SJCRH30 (cell line): Measurements from ENCODE around the gene PHLDA1. TPM values are rescaled to one million over a fixed set of nuclear protein-coding genes. Genes with fewer than 3 reads are reported as not detected.

Source experiments
- DNase-seq, 2 experiments: peaks; one replicate each; pipeline ENCODE4 v3.0.0-alpha.2; 2015 to 2020
- H3K27ac ChIP-seq: fragments of 250-450 bp; sonication (Bioruptor Pico); 2 replicates; pipeline ENCODE4 v1.5.1; 2020; ENCODE audit warnings: mild to moderate bottlenecking, moderate library complexity
- H3K27me3 ChIP-seq: fragments of 250-450 bp; sonication (Bioruptor Pico); 2 replicates; pipeline ENCODE4 v1.5.1; 2020; ENCODE audit warnings: mild to moderate bottlenecking, moderate library complexity
- H3K36me3 ChIP-seq: fragments of 250-450 bp; sonication (Bioruptor Pico); 2 replicates; pipeline ENCODE4 v1.5.1; 2020; ENCODE audit warnings: mild to moderate bottlenecking, moderate library complexity
- H3K4me1 ChIP-seq: fragments of 250-450 bp; sonication (Bioruptor Pico); 2 replicates; pipeline ENCODE4 v1.5.1; 2020; ENCODE audit warnings: mild to moderate bottlenecking, moderate library complexity
- H3K4me3 ChIP-seq: fragments of 250-450 bp; sonication (Bioruptor Pico); 2 replicates; pipeline ENCODE4 v1.5.1; 2020; ENCODE audit warnings: mild to moderate bottlenecking, moderate library complexity
- H3K9me3 ChIP-seq: fragments of 250-450 bp; sonication (Bioruptor Pico); replicated peaks from 2 replicates; pipeline ENCODE4 v1.5.1; 2020; ENCODE audit warnings: mild to moderate bottlenecking, moderate library complexity
- total RNA-seq: library from RNA; depleted of rRNA; stranded (reverse); fragments of >200 nt; shearing (Covaris generic); gene quantifications from 2 replicates; pipeline ENCODE4 v1.2.3, GENCODE V29; 2014

PHLDA1 gene
- total RNA-seq, 1 experiment from 2014 or later, result 13.5 TPM

DNA sequence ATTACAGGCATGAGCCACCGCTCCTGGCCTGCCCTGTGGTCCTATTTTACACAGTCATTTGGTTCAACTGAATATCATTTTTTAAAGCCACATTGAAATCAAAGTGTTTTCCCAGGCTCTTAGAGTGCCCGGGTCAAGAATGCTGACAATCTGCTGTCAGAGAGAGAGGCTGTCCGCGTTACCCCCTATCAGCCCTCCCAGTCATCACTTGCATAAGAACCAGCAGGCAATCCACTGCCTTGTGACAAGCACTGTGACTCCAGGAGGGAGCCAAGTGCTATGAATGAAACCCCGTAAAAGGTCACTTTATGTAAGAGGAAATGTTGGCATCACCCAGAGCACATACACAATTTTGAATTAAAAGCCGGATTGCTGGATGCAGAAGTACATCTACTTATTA, 13.5 kb downstream of the PHLDA1 start:
- Histone ChIP-seq H3K27ac (no peak overlapping the region), H3K4me3 (no peak overlapping the region), H3K36me3 (no peaks in the 10 kb centered on the region), H3K4me1 (peaks cover 6% of the 10 kb centered on the region; the same call in 1 of the 2 replicates), H3K9me3 (no peaks in the 10 kb centered on the region), H3K27me3 (no peaks in the 10 kb centered on the region)
- no peak for DNase-seq

- no peak for DNase-seq
- Histone ChIP-seq H3K27ac (no peak overlapping the region), H3K4me1 (peaks cover 11% of the 10 kb centered on the region), H3K9me3 (no peaks in the 10 kb centered on the region), H3K4me3 (no peak overlapping the region), H3K36me3 (no peaks in the 10 kb centered on the region), H3K27me3 (no peaks in the 10 kb centered on the region)
Observed at GRCh38 chr12:76014007-76014406, 17.6 kb downstream of the PHLDA1 start.

DNA sequence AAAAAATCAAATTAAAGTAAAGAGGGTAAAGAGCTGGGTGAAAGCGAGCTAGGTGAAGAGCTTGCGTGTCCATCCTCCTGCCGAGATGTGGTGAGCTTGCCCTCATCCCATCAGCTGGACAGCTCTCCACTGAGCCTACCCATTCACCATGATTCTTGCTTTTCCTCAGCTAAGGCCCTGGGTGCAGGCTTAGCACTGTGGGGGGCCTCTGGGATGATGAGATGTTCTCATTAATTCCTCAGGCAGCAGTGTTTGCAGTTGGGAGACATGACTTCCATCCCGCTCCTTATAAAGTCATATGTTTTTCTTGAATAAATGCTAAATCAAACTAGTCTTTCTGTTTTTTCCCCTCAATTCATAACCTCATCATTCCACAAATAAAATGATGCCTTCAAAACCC, 18.0 kb downstream of the PHLDA1 start:
- no peak overlapping the region for H3K27ac ChIP-seq
- no peaks in the 10 kb centered on the region for H3K36me3 ChIP-seq
- no peak for DNase-seq
- H3K4me1 ChIP-seq, result peaks cover 11% of the 10 kb centered on the region
- H3K4me3 ChIP-seq, result no peak overlapping the region
- no peaks in the 10 kb centered on the region for H3K9me3 ChIP-seq
- H3K27me3 ChIP-seq, result no peaks in the 10 kb centered on the region

DNA sequence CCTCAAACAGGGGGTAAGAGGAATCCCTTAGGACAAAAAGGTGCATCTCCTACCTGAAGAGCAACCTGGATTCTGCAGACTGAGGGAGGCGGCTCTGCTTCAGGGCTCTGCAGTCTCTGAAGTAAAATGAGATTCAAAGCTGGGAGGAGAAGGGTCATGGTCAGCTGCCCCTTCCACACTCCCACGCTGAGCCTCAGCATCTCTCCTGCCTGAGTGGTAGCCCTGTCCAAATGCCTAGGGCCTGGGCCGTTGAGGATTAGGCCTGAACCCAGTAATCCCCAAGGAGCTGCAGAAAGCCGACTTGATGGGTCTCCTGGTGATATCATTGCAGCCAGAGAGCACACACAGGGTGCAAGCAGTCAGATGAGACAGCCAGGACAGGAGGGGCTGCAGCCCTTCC, 18.9 kb downstream of the PHLDA1 start:
- H3K27ac ChIP-seq, result no peak overlapping the region
- H3K9me3 ChIP-seq, result no peaks in the 10 kb centered on the region
- peaks cover 11% of the 10 kb centered on the region for H3K4me1 ChIP-seq
- H3K4me3 ChIP-seq, result no peak overlapping the region
- H3K27me3 ChIP-seq, result no peaks in the 10 kb centered on the region
- no peaks in the 10 kb centered on the region for H3K36me3 ChIP-seq
- DNase-seq, result no peak

GRCh38 chr12:76010732-76011458, 20.7 kb downstream of the PHLDA1 start:
- H3K4me1 ChIP-seq, result peaks cover 24% of the 10 kb centered on the region
- H3K27ac ChIP-seq, result peak overlapping the region; percentile 25; the same call in 1 of the 2 replicates
- no peaks in the 10 kb centered on the region for H3K27me3 ChIP-seq
- no peaks in the 10 kb centered on the region for H3K36me3 ChIP-seq
- no peaks in the 10 kb centered on the region for H3K9me3 ChIP-seq
- DNase-seq, result peak; percentile 63 to 69
- no peak overlapping the region for H3K4me3 ChIP-seq

DNA sequence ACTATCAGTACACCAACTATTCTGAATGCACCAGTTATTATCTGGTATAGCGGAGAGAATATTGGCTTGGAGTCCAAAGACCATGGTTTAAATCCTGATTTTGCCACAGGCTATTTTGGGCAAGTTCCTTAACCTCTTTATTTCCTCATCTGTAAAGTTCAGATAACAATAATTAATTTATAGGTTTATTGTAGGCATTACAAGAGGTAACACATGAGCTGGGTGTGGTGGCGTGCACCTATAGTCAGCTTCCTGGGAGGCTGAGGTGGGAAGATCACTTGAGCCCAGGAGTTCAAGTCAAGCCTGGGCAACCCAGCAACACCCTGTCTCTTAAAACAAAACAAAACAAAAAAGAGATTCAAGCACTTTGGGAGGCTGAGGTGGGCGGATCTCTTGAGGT, 23.1 kb downstream of the PHLDA1 start:
- H3K4me1 ChIP-seq, result peaks cover 30% of the 10 kb centered on the region
- H3K36me3 ChIP-seq, result no peaks in the 10 kb centered on the region
- H3K4me3 ChIP-seq, result no peak overlapping the region

GRCh38 chr12:76007640-76008039, 23.9 kb downstream of the PHLDA1 start:
- Histone ChIP-seq H3K9me3 (no peaks in the 10 kb centered on the region), H3K4me1 (peaks cover 36% of the 10 kb centered on the region), H3K27ac (no peak overlapping the region), H3K4me3 (no peak overlapping the region), H3K36me3 (no peaks in the 10 kb centered on the region), H3K27me3 (no peaks in the 10 kb centered on the region)
- DNase-seq, result no peak

More for the DNA sequence above, 23.1 kb downstream of the PHLDA1 start:
- no peaks in the 10 kb centered on the region for H3K27me3 ChIP-seq
- no peak overlapping the region for H3K27ac ChIP-seq
- no peaks in the 10 kb centered on the region for H3K9me3 ChIP-seq
- DNase-seq, result no peak

GRCh38 chr12:76006028-76006925, 25.3 kb downstream of the PHLDA1 start:
- Histone ChIP-seq H3K9me3 (no peaks in the 10 kb centered on the region), H3K36me3 (no peaks in the 10 kb centered on the region), H3K27me3 (no peaks in the 10 kb centered on the region), H3K4me1 (peaks cover 41% of the 10 kb centered on the region), H3K4me3 (peak overlapping the region; percentile 27), H3K27ac (peak overlapping the region; percentile 96)
- DNase-seq, result peak; percentile 80 to 90

DNA sequence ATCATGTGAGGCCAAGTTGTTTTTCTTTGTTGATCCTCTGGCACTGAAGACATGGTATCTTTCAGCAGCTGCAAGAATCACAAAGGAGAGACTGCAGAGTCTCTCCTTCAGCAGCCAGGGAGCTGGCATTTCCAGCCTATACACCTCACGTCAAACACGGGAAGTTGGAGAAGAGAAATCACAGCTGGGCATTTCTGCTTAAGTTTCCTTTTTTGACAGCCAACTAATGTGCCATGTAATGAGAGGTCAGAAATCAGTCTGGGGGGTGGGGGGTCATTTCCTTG, 28.3 kb downstream of the PHLDA1 start:
- H3K27ac ChIP-seq, result peak overlapping the region; percentile 61
- H3K27me3 ChIP-seq, result no peaks in the 10 kb centered on the region
- no peak overlapping the region for H3K4me3 ChIP-seq
- H3K4me1 ChIP-seq, result peaks cover 33% of the 10 kb centered on the region
- no peaks in the 10 kb centered on the region for H3K36me3 ChIP-seq
- peak; percentile 70 to 84 for DNase-seq
- H3K9me3 ChIP-seq, result no peaks in the 10 kb centered on the region

DNA sequence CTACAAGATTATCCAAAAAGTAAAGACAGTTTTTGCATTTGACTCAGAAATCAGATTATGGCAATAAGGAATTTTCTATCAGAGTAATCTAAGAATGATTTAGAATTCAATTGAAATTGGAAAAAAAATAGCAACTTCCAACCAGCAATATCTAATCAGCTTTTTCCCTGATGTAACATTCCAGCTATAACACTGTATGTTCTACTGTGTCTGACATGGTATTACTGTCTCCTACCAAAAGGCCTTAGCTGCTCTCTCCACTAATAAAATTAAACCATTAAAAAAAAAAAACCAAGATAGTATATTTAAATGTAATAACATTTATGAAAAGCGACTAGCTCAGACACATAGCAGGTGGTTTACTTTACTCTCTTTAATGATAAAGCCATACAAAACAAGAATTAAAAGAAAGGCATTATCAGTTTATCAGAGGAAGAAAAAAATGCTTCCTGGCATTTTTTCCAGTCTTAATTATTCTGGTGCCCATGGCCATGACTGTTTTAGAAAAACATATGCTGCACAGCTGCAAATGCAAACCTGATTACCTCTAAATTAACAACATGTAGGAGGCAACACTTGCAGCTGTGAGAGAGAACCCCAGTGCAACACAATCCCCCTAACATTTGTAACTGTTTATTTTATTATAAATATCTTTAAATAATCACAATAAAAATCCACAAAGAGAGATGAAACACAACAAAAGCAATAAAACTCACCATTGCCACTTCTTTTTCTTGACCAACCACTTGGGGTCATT, 28.8 kb downstream of the PHLDA1 start:
- no peaks in the 10 kb centered on the region for H3K27me3 ChIP-seq
- no peaks in the 10 kb centered on the region for H3K36me3 ChIP-seq
- H3K4me3 ChIP-seq, result no peak overlapping the region
- peak; percentile 53 to 77 for DNase-seq
- peak overlapping the region; percentile 61 for H3K27ac ChIP-seq
- H3K4me1 ChIP-seq, result peaks cover 33% of the 10 kb centered on the region
- no peaks in the 10 kb centered on the region for H3K9me3 ChIP-seq

GRCh38 chr12:75998292-75999063, 33.1 kb downstream of the PHLDA1 start:
- no peak for DNase-seq

DNA sequence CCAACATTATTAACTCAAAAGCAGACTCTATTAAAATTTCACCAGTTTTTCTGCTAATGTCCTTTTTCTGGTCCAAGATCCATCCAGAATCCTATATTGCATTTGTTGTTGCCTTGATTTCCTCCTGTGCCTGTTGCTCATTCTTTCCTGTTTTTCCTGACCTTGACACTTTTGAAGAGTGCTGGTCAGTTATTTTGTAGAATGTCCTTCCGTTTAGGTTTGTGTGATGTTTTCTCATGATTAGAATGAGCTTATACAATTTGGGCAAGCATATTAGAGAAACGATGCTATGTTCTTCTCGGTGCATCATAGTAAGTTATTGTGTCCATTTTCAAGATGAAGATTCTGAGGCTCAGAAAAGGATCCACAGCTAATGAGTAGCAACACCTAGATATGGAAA, 33.9 kb downstream of the PHLDA1 start:
- H3K4me1 ChIP-seq, result peaks cover 10% of the 10 kb centered on the region
- H3K36me3 ChIP-seq, result no peaks in the 10 kb centered on the region
- no peak for DNase-seq
- no peaks in the 10 kb centered on the region for H3K27me3 ChIP-seq
- H3K27ac ChIP-seq, result no peak overlapping the region
- no peak overlapping the region for H3K4me3 ChIP-seq
- no peaks in the 10 kb centered on the region for H3K9me3 ChIP-seq

More at GRCh38 chr12:75998292-75999063, 33.1 kb downstream of the PHLDA1 start:
- Histone ChIP-seq H3K9me3 (no peaks in the 10 kb centered on the region), H3K4me1 (peaks cover 17% of the 10 kb centered on the region), H3K4me3 (no peak overlapping the region), H3K27me3 (no peaks in the 10 kb centered on the region), H3K27ac (no peak overlapping the region), H3K36me3 (no peaks in the 10 kb centered on the region)

- DNase-seq, result no peak
- H3K27ac ChIP-seq, result no peak overlapping the region
Observed at GRCh38 chr12:75996861-75997447, 34.6 kb downstream of the PHLDA1 start.

GRCh38 chr12:75995691-75996090, 35.9 kb downstream of the PHLDA1 start:
- no peak overlapping the region for H3K4me3 ChIP-seq
- H3K27ac ChIP-seq, result no peak overlapping the region
- H3K4me1 ChIP-seq, result peaks cover 6% of the 10 kb centered on the region
- no peaks in the 10 kb centered on the region for H3K27me3 ChIP-seq
- no peaks in the 10 kb centered on the region for H3K36me3 ChIP-seq
- no peaks in the 10 kb centered on the region for H3K9me3 ChIP-seq
- DNase-seq, result peak in 1 of 2 experiments; percentile 43

More at GRCh38 chr12:75996861-75997447, 34.6 kb downstream of the PHLDA1 start:
- Histone ChIP-seq H3K36me3 (no peaks in the 10 kb centered on the region), H3K4me3 (no peak overlapping the region), H3K27me3 (no peaks in the 10 kb centered on the region), H3K4me1 (peaks cover 6% of the 10 kb centered on the region), H3K9me3 (no peaks in the 10 kb centered on the region)
